Measurements from ENCODE around the gene YEATS2.
"Not testable (repeated sequence)": the region's sequence is repeated elsewhere in the genome, so short reads cannot be mapped to it uniquely, and the experiment has no call there.

Gene YEATS2

DNA sequence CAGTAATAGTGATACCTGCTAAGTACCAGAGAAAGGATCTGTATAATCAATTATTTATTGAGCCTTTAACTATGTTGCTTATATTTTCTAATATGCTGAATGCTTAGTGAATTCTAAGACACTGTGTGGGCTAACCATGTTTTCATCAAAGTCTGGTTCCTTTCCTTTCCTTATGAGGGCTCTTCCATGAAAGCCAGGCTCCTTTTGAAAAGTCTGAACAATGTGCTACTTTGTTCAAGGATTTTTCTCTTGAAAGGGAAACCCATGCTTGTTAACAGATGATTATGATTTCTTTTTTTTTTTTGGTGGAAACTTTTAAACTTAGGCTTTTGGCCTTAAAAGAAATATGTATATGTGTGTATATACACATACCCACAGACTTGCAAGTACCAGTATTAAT, 17.0 kb downstream of the YEATS2 start:
- DNase-seq (ENCODE audit: low spot score), result no peak

DNA sequence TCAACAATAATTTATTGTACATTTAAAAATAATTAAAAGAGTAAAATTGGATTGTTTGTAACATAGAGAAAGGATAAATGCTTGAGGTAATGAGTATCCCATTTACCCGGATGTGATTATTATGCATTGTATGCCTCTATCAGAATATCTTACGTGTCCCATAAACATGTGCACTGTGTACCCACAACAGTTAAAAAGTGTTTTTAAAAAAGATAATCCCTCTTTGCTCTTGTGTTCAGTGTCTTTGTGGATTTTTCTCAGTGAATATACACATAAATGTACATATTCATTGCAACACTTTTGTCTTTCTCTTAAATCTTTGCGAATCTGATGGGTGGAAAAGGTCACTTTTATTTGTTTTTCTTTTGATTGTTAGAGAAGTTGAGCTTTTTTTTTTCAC, 20.4 kb downstream of the YEATS2 start:
- no peak for DNase-seq (ENCODE audit: low spot score)

DNA sequence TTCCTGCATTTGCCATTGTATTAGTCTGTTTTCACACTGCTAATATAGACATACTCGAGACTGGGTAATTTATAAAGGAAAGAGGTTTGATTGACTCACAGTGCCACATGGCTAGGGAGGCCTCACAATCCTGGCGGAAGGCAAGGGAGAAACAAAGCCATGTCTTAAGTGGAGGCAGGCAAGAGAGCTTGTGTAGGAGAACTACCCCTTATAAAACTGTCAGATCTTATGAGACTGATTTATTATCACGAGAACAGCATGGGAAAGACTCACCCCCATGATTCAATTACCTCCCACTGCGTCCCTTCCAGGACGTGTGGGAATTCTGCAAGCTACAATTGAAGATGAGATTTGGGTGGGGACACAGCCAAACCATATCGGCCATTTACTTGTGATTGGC, 27.8 kb downstream of the YEATS2 start:
- no peak for DNase-seq (ENCODE audit: low spot score)

DNA sequence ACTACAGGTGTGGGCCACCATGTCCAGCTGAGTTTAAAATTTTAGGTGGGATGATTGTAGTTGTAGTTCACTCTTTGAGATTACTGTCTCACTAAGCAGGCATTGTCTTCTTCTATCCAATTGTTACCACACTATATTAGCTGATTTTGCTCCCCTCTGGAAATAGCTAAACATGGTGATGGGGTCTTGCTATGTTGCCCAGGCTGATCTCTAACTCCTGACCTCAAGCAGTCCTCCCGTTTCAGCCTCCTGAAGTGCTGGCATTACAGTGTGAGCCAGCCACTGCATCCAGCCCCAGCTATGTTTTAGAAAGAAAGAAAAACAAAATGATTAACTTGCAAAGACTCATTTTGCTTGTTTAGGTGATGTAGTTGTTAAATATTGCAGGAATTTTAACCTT, 30.6 kb downstream of the YEATS2 start:
- no peak for DNase-seq (ENCODE audit: low spot score)

DNA sequence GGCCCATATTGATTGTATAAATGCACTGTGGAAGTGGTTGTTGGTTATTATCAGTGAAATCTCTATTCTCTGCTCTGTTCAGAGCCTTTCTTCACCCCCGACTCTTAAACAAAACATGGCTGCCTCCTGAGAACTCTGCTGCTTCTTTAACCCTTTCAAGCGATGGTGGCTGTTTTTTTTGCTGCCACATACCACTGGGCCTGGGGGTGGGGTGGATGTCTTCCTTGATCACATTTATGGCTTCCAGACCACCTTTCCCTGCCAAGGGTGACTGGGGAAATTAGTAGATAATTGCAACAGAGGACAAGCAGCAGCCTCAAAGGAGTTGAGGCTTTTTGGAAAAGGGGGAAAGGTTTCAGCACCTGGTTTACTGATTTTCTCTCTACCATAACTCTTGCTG, 32.8 kb downstream of the YEATS2 start:
- DNase-seq (ENCODE audit: low spot score), result no peak

DNA sequence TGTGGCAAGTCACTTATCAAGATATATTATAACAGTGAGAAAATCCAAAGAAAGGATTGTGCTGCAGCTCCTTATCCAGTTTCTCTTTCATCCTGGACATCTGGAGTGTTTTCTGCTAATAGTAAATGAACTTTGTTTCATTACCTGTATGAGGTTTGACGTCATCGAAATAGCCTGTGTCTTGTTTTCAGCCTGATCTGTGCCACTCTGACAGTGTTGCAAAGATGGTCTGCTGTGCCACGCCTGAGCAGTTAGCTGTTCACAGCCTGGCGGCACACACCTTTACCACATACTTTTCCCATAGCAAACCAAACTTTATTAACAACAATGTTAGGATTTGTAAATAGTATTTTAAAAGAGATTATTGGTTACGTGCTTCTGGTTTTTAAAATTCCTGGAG, 34.0 kb downstream of the YEATS2 start:
- DNase-seq (ENCODE audit: low spot score), result no peak

DNA sequence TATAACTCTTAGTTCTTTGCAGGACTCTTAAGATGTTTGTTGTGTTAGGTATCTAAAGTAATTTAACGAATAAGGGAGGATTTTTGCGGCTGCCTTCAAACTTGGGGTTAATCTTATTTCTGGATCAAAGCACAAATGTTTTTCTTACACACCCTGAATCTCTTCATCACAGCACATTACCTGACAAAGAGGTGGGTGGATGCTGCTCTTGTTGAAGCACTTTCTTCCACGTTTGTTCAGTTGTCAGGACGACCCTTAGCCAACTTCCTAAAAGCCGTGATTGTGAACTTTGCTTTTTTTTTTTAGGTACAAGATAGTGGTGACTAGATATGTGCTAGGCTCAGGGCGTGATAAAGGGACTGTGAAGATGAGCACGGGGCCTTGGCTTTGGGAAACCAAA, 36.0 kb downstream of the YEATS2 start:
- no peak for DNase-seq (ENCODE audit: low spot score)

DNA sequence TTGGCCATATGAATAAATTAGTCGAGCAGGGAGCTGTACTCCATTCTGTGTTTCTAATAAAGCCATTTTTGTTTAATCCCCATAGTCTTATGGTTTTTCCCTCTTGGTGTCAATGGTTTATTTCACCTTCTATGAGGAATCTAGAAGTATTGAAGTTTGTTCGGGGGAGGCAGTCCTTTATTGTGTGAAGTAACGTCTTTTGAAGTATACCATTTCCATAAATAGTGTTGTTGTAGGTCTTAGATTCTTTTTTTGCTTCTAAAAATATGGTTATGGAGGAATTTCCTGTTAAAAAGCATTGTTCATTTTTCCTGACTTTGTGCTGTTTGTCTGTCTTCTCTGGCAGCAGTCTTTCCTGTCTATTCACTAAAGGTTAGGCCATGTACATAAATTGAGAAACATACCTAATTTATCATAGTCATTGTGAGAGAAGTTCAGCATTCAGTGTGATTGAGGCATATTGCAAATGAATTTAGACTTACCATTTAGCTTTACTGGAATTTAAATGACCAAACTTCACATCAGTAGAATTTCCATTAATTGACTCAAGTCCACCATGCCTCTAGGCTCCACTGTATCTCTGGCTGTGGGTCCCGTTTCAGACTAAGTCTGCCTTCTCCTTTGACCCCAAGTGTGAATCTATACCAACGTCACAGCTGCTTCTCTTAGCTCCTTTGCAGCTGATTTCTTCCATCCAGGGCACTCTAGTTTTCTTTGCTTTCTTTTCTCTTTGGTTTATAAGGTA, 37.3 kb downstream of the YEATS2 start:
- DNase-seq (ENCODE audit: low spot score), result no peak

DNA sequence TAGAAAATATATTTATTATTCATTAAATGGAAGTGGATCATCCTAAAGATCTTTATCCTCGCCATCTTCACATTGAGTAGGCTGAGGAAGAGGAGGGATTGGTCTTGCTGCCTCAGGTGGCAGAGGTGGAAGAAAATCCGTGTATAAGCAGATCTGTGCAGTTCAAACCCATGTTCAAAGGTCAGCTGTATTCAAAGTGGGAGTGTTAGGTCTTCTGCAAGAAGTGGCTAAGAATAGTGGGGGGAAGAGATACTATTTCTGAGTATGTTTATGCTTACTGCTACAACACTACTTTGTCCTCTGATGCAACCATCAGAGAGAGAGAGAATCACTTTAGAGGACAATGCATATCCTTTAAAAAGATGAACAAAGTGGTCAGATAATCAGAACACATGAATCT, 39.5 kb downstream of the YEATS2 start:
- no peak for DNase-seq (ENCODE audit: low spot score)

DNA sequence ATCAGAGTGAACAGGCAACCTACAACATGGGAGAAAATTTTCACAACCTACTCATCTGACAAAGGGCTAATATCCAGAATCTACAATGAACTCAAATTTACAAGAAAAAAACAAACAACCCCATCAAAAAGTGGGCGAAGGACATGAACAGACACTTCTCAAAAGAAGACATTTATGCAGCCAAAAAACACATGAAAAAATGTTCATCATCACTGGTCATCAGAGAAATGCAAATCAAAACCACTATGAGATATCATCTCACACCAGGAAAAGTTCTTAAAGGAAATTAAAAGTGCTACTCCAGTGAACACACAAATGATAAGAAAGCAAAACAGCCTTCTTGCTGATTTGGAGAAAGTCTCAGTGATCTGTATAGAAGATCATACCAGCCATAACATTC, 42.6 kb downstream of the YEATS2 start:
- not testable (repeated sequence) for DNase-seq (ENCODE audit: low spot score)

DNA sequence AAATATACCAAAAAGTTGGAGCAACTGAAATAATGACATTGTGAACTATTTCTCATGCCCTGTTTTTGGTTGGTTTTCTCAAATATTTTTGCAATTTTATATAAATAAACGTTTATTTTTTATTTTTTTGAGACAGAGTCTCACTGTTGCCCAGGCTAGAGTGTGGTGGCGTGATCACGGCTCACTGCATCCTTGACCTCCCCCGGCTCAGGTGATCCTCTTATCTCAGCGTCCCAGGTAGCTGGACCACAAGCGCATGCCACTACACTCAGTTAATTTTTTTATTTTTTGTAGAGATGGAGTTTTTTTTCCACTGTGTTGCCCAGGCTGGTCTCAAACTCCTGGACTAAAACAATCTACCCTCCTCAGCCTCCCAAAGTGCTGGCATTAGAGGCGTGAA, 45.6 kb downstream of the YEATS2 start:
- DNase-seq (ENCODE audit: low spot score), result no peak

DNA sequence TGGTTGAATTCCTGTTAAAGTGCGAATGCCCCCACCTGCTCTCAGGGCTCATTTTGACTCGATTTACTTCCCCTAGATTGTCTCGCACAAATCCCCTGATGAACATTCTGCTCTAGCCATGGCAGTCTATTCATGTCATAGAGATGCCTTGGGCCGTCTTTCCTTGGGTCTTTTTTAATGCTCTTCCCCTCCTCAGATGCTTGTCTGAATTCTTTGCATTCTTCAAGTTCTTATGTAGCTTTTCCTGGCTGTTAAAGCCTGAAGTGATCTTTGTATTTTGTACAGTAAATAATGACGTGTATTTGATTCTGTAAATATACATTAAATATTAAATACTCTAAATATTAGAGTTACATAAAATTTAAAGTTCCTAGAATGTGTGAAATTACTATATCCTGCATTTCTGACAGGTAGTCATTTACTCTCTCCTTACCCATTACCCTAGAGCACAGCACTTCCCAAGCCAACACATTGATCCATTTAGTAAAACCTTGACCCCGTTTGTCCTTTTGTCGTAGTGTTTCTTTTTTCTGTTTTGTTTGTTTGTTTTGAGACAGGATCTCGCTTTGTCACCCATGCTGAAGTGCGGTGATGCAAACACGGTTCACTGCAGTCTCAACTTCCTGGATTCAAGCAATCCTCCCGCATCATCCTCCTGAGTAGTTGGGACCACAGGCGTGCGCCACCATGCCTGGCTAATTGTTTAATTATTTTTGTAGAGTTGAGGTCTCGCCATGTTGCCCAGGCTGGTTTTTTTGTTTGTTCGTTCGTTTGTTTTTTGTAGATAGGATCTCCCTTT, 47.9 kb downstream of the YEATS2 start:
- DNase-seq (ENCODE audit: low spot score), result no peak

DNA sequence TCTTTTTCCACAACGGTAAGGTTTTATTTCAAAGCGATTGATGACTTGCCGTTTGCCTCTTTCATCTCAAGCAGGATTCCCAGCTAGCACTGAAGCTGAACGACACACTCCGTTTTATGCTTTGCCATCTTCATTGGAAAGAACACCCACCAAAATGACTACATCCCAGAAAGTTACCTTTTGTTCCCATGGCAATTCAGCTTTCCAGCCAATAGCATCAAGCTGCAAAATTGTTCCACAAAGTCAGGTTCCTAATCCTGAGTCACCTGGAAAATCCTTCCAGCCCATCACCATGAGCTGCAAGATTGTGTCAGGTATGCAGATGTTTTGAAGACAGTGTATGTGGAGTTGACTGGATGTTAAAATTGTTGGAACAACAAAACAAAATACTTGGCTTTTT, 56.5 kb downstream of the YEATS2 start:
- DNase-seq (ENCODE audit: low spot score), result no peak

DNA sequence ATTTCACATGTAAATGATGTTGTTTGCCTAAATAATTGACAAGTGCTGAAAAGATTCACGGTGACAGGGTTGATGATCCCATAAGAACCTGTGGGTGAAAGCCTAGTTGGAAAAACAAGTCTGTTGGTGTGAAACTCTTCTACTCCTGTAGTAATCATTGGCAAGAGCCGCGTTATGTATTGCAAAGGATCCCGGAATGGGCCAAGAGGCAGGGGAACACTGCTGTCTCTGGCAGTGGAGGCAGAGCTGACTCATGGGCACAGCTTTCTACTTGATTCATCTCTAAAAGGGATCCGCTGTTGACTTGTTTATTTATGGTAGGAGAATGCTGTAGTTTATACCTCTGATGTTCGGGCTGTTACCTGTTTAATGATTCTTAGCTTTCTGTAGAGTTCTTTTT, 64.7 kb downstream of the YEATS2 start:
- DNase-seq (ENCODE audit: low spot score), result no peak

DNA sequence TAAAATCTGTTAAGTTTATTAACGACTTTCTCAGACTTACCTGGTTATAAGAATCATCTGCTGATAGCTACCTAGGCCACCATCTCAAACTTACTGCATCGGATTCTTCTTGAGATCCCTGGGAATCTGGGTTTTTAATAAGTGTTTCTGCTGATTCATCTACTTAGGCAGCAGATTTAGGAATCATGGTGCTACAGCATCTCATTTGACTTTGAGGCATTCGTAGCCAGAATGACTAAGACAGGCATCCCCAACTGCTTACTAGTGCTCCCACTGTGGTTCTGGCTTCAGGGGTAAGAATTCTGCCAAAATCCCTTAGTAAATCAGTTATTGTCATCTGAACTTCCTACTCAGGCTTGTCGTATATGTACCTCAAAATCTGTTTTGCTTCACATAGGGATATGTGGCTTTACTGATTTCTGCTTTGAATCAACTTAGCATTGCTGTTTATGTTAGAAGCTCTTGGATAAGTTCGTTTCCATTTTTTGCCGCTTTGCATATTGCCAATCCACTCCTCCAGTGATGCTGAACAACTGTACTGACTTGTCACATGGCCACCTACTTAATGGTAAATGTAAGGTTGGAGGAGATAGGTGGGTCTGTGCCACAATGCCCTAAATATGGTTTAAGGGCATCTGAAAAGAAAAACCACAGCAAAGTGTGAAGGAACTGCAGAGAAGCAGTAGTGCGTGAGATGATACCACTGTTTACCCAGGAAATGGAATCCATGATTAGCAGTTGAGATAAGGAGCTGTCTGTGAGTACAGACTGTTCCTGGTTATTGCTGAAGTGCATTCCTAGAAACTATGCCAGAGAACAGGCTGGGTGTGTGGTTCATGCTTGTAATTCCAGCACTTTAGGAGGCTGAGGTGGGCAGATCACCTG, 67.5 kb downstream of the YEATS2 start:
- no peak for DNase-seq (ENCODE audit: low spot score)

DNA sequence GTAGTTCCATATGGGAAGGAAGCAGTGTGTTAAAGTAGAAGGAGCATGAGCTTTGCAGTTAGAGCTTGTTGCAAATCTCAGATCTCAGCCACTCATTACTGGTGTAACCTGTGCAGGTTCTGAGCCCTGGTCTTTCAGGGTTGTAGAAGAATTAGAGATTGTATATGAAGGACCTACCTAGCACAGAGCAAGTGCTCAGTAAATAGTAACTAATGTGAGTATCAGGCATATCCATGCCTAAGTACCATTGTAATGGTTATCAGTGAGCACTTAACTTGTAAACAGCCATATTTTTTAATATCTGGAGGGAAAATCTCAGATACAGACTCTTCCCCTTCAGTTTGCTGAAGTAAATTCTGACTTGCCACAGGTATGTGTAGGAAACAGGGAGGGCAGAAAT, 68.5 kb downstream of the YEATS2 start:
- DNase-seq (ENCODE audit: low spot score), result no peak

DNA sequence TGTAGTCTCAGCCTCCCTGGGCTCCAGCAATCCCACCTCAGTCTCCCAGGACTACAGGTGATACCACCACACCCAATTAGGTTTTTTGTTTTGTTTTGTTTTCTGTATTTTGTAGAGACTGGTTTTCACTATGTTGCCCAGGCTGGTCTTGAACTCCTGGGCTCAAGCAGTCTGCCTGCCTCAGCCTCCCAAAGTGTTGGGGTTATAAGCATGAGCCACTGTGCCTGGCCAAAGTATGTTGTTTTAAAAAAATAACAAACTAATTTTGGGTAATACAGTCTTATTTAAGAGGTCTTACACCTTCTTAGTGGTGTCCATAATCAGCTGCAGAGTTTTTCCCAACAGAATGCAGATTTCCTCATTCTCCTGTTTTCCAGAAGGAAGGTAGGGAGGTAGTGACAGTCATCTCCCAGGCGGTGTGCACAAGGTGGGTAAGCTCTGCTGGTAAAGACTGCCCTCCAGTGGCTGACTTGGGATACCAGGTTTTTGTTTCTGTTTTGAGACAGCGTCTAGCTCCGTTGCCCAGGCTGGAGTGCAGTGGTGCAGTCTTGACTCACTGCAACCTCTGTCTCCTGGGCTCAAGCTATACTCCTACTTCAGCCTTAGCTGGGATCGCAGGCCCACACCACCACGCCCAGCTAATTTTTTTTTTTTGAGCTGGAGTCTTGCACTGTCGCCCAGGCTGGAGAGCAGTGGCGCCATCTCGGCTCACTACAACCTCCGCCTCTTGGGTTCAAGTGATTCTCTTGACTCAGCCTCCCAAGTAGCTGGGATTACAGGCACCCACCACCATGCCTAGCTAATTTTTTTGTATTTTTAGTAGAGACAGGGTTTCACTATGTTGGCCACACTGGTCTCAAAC, 69.4 kb downstream of the YEATS2 start:
- DNase-seq (ENCODE audit: low spot score), result peak; percentile 79

DNA sequence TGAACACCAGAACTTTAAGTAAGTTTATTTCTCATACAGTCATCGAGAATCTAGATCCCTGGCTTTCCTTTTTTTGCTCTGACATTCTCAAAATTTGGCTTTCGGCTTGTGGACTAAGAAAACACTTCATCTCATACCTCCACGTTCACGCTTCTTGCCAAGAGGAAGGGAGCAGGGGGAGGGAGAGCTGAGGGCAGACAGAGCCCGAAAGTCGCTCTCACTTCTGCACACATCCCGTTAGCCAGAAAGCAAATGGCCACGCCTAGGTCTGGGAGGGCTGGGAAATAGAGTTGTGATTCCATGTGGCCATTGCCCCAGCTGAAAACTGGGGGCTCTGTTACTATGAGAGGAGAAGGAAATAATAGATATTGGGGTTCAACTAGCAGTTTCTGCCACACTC, 70.5 kb downstream of the YEATS2 start:
- DNase-seq (ENCODE audit: low spot score), result no peak

DNA sequence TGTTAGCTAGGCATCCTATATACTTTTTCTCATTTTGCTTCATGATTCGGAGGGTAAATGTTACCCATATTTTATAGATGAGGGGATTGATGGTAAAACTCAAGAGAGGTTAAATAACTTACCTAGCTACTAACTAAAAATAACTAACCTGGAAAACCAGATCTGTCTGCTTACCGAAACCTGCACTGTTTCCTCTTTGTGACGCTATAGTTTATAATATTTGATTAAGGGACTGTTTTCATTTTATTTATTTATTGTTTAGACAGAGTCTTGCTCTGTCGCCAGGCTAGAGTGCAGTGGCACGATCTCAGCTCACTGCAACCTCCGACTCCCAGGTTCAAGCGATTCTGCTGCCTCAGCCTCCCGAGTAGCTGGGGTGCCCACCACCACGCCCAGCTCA, 71.9 kb downstream of the YEATS2 start:
- no peak for DNase-seq (ENCODE audit: low spot score)

DNA sequence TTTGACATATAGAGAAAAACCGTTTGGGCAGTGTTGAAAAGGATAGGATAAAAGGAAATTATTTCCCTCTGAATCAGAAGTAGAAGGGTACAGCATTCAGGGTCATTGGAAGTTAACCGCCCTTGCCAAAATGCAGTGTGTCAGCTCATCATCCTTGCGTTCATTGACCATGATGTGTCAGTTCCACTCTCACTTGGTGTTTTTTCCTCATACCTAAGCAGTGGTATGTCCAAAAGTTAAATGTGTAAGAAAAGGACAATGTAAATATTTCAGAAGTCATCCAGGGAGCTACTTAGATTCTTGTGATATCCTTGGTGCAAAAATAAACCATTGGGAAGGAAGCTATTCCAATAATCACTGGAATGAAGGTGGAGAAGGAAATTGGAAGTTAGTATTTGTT, 77.0 kb downstream of the YEATS2 start:
- no peak for DNase-seq (ENCODE audit: low spot score)

DNA sequence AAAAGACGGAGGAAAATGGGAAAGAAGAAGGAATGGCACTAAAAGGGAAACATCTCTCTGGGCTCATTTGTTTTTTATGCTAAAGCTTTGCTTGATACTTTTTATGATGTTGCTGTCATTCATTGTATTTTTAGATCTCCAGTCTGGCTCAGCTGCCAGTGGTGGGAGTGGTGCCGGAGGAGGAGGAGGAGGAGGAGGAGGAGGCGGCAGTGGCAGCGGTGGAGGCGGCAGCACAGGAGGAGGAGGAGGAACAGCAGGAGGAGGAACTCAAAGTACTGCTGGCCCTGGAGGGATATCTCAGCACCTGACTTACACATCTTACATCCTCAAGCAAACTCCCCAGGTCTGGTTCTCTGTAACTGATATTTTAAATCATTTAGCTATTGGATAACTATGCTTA, 78.2 kb downstream of the YEATS2 start:
- no peak for DNase-seq (ENCODE audit: low spot score)

DNA sequence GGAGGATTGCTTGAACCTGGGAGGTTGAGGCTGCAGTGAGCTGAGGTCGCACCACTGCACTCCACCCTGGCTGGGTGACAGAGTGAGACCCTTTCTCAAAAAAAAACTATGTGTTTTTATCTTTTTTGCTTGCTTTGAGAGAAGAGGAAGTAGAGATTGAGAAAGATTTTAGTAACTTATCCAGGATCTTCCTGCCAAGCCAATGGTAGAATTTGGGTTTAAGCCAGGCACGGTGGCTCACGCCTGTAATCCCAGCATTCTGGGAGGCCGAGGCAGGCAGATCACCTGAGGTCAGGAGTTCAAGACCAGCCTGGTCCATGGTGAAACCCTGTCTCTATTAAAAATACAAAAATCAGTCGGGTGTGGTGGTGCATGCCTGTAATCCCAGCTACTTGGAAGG, 78.9 kb downstream of the YEATS2 start:
- DNase-seq (ENCODE audit: low spot score), result not testable (repeated sequence)
